Right lobe of liver (tissue), 6 donors: Measurements from ENCODE around the gene PTPN13. TPM values are rescaled to one million over a fixed set of nuclear protein-coding genes. Genes with fewer than 3 reads are reported as not detected.
A peak's percentile ranks its signal among the peaks of the same experiment; 100 is the strongest.

Source experiments
- ATAC-seq, 4 donors: fragments of 200-7000 bp; cut with Tn5 transposase; one replicate each; pipeline ENCODE4 v1.9.1; 2020; ENCODE audit warnings: mild to moderate bottlenecking in 4 of 4, moderate library complexity in 4 of 4
- DNase-seq, 3 donors: peaks; one replicate each; pipeline ENCODE4 v3.0.0-alpha.2; 2020
- H3K27ac ChIP-seq, 3 donors: fragments of 200-600 bp; one replicate each; pipeline ENCODE4 v1.8.0; 2022
- H3K27me3 ChIP-seq, 2 donors: fragments of 200-600 bp; one replicate each; pipeline ENCODE4 v1.8.0; 2022
- H3K36me3 ChIP-seq, 4 donors: fragments of 200-600 bp; sonication (generic) in 1 of 4; one replicate each; pipeline versions ENCODE4 v1.5.1 to v1.8.0; 2017 to 2022; ENCODE audit warnings: control low read depth in 1 of 4
- H3K4me1 ChIP-seq, 4 donors: fragments of 200-600 bp; sonication (generic) in 1 of 4; one replicate each; pipeline versions ENCODE4 v1.5.1 to v1.8.0; 2017 to 2022; ENCODE audit warnings: control low read depth in 1 of 4
- H3K4me3 ChIP-seq, 3 donors: fragments of 200-600 bp; one replicate each; pipeline ENCODE4 v1.8.0; 2022
- H3K9me3 ChIP-seq, 4 donors: fragments of 200-600 bp; sonication (generic) in 1 of 4; one replicate each; pipeline versions ENCODE4 v1.5.1 to v1.8.0; 2017 to 2022; ENCODE audit warnings: control low read depth in 1 of 4
- CTCF ChIP-seq, 4 donors: fragments of 200-600 bp in 3 of 4; fragments of 450-650 bp in 1 of 4; IDR thresholded peaks; one replicate each; pipeline versions ENCODE4 v1.5.1 to v1.8.0; 2016 to 2022; ENCODE audit warnings: antibody characterized with exemption in 4 of 4, mild to moderate bottlenecking in 2 of 4
- POLR2A ChIP-seq: fragments of 450-650 bp; IDR thresholded peaks from one replicate; pipeline ENCODE4 v1.6.1; 2017; ENCODE audit warnings: antibody characterized with exemption, mild to moderate bottlenecking
- WGBS: methylation state at CpG from one replicate; pipeline ENCODE4 v1.1.6; 2018; ENCODE audit warnings: low coverage, low lambda C conversion rate; ENCODE audit not compliant: insufficient coverage; ENCODE audit errors: missing lambda C conversion rate; 5-methylcytosine and 5-hydroxymethylcytosine counted together
- intact Hi-C, 2 donors: fragments of 100-400 bp; cut with DNase I; formaldehyde crosslinking; loops; one replicate each; pipeline versions ENCODE4 v1.11.2 to v1.14.1; 2022
- total RNA-seq, 6 experiments: library from RNA; depleted of rRNA in 2 of 6; stranded (reverse); fragments of >200 nt in 2 of 6; fragmentation: NEBNext Ultra II Directional in 3 of 6; extraction: Animal tissue kit (Norgen Biotek cat#: 25700) in 3 of 6; gene quantifications; one replicate each; pipeline versions ENCODE4 v1.1.0 to v1.2.4, GENCODE V29; 2016 to 2023
- donor health status: DM: no; HTN: yes; CAD: no.
- donor health status: DM: no; HTN: no; CAD: no.
- donor health status: DM: no; HTN: no; CAD: no.
- donor health status: DM: no; HTN: yes; CAD: no.
- donor health status: DM: no; HTN: yes; CAD: no.

The PTPN13 gene
- total RNA-seq, 6 experiments from 2014 or later: 0.73 to 2.2 (median 1.0) TPM

- Histone ChIP-seq H3K9me3 (no peaks in the 10 kb centered on the region), H3K4me3 (no peak overlapping the region), H3K4me1 (no peaks in the 10 kb centered on the region), H3K27me3 (no peaks in the 10 kb centered on the region), H3K36me3 (no peaks in the 10 kb centered on the region), H3K27ac (no peak overlapping the region)
- TF ChIP-seq POLR2A: no peak
- no peak for TF ChIP-seq CTCF (IDR thresholded peaks at IDR 0.05)
- intact Hi-C loops: no loop called here
- WGBS: 63% methylated on average over 6 of the region's 7 CpGs
- DNase-seq (no peak), ATAC-seq (no peak)
These were observed 254.0 kb downstream of the PTPN13 start for GRCh38 chr4:86848136-86848535.

GRCh38 chr4:86848732-86849619, 254.9 kb downstream of the PTPN13 start, which contains the start of gene SLC10A6:
Gene SLC10A6, minus strand, starts transcription at chr4:86849384. Its CDS starts 269 bp downstream, at chr4:86849115.
- H3K4me3 ChIP-seq: no peak within 1 kb of the TSS
- 65% methylated on average over 5 of the region's 11 CpGs for WGBS
- intact Hi-C loops: no loop called here

GRCh38 chr4:86853209-86853608, 259.1 kb downstream of the PTPN13 start:
- Histone ChIP-seq H3K27ac (no peak overlapping the region), H3K27me3 (no peaks in the 10 kb centered on the region)
- intact Hi-C loops: no loop called here

More at GRCh38 chr4:86848732-86849619, 254.9 kb downstream of the PTPN13 start, which contains the start of gene SLC10A6:
- DNase-seq (no peak), ATAC-seq (no peak)
- Histone ChIP-seq H3K27me3 (no peaks in the 10 kb centered on the region), H3K27ac (no peak within 1 kb of the TSS), H3K9me3 (no peaks in the 10 kb centered on the region), H3K36me3 (no peaks in the 10 kb centered on the region), H3K4me1 (no peaks in the 10 kb centered on the region)
- TF ChIP-seq CTCF (IDR thresholded peaks at IDR 0.05): no peak
- TF ChIP-seq POLR2A: no peak

GRCh38 chr4:86855572-86855971, 261.5 kb downstream of the PTPN13 start:
- Histone ChIP-seq H3K4me1 (no peaks in the 10 kb centered on the region), H3K36me3 (no peaks in the 10 kb centered on the region), H3K4me3 (no peak overlapping the region), H3K27me3 (no peaks in the 10 kb centered on the region), H3K9me3 (no peaks in the 10 kb centered on the region), H3K27ac (no peak overlapping the region)
- intact Hi-C loops: no loop called here
- DNase-seq (no peak), ATAC-seq (peak in 1 of 4 donors; percentile 20)
- TF ChIP-seq POLR2A (no peak), CTCF (IDR thresholded peaks at IDR 0.05) (no peak)
- WGBS: 58% methylated on average over 1 of the region's 2 CpGs

More at GRCh38 chr4:86853209-86853608, 259.1 kb downstream of the PTPN13 start:
- no peaks in the 10 kb centered on the region for H3K4me1 ChIP-seq
- ATAC-seq (no peak), DNase-seq (no peak)
- H3K4me3 ChIP-seq: no peak overlapping the region
- H3K9me3 ChIP-seq: no peaks in the 10 kb centered on the region
- no peaks in the 10 kb centered on the region for H3K36me3 ChIP-seq
- 91% methylated on average over 5 of the region's 5 CpGs for WGBS
- TF ChIP-seq POLR2A (no peak), CTCF (IDR thresholded peaks at IDR 0.05) (no peak)
